ENCODE data around the gene EXOC2. TPM values are rescaled to one million over a fixed set of nuclear protein-coding genes. Genes with fewer than 3 reads are reported as not detected.

Gene EXOC2
- total RNA-seq, 1 donor from 2014 or later: 11.4 TPM

DNA sequence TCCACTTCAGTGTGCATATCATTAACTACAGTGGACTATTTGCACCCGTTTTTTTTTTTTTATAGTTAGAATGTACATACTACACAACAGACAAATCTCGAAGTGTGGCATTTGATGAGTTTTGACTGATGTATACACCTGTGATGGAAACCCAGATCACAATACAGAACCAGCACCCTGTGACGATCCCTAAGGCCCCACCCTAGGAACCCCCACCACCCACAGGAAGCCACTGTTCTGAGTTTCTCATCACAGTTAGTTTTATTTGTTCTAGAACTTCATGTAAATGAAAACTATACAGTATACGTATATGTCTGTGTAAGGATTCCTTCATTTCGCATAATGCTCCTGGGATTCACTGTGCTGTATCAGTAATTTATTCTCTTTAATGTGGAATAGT, 198.5 kb downstream of the EXOC2 start:
- TF ChIP-seq, protein P1, sequence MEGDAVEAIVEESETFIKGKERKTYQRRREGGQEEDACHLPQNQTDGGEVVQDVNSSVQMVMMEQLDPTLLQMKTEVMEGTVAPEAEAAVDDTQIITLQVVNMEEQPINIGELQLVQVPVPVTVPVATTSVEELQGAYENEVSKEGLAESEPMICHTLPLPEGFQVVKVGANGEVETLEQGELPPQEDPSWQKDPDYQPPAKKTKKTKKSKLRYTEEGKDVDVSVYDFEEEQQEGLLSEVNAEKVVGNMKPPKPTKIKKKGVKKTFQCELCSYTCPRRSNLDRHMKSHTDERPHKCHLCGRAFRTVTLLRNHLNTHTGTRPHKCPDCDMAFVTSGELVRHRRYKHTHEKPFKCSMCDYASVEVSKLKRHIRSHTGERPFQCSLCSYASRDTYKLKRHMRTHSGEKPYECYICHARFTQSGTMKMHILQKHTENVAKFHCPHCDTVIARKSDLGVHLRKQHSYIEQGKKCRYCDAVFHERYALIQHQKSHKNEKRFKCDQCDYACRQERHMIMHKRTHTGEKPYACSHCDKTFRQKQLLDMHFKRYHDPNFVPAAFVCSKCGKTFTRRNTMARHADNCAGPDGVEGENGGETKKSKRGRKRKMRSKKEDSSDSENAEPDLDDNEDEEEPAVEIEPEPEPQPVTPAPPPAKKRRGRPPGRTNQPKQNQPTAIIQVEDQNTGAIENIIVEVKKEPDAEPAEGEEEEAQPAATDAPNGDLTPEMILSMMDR (IDR thresholded peaks at IDR 0.05): no peak
- Histone ChIP-seq H3K27ac (no peak overlapping the region), H3K9me3 (no peaks in the 10 kb centered on the region), H3K27me3 (no peaks in the 10 kb centered on the region), H3K4me3 (no peak overlapping the region), H3K36me3 (peaks cover 6 to 40% of the 10 kb centered on the region in 2 donors), H3K4me1 (no peaks in the 10 kb centered on the region)
- intact Hi-C loops (cut with DNase I): no loop called here
- no peak for DNase-seq (ENCODE audit: low spot score in 2 of 2)

DNA sequence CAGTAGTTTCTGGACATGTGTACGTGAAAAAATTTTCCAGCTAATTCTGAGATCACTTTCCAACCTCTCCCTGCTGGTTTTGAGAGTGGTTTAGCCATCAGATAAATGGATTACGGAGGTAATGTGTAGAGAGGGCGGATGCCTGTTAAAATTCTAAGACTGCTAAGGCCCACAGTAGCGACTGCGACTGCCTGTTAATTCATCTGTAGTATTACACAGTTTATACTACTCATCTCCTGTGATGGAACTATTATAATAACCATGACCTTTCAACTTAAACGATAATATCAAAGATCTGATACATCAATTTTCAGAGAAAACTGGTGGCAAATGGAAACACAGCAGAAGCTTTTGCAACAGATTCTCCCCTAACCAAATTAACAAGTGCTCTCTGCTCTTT, 199.1 kb downstream of the EXOC2 start:
- no peaks in the 10 kb centered on the region for H3K27me3 ChIP-seq
- intact Hi-C loops (cut with DNase I): no loop called here
- H3K36me3 ChIP-seq: peaks cover 6 to 44% of the 10 kb centered on the region in 2 donors
- no peaks in the 10 kb centered on the region for H3K4me1 ChIP-seq
- no peak overlapping the region for H3K4me3 ChIP-seq
- no peaks in the 10 kb centered on the region for H3K9me3 ChIP-seq
- DNase-seq (ENCODE audit: low spot score in 2 of 2): no peak
- TF ChIP-seq, protein P1 (IDR thresholded peaks at IDR 0.05): no peak
- H3K27ac ChIP-seq: no peak overlapping the region

DNA sequence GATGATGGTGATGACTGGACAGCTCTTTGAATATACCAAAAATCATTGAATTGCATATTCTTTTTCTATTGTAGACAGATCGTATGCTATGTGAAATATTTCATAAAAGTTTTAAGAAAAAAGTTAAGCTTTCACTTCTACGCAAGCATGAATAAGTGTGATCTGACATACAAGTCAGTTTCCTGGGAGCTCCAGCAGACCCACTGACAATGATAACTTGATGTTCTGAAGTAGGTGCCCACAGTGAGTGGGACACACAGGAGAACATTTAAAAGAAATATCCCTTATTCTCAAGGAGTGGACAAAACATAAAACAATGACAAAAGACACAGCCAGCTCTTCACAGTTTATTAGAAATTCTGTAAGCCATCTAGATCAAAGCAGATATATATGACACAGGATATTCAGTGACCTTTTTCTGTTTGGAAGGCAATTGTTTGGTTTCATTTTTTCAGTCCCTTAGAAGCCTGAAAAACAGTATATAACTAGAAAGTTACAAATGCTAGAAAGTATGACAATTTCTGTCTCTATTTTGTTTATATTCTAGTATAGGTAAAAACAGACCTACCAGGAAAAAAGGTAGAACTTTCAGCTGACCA, 200.0 kb downstream of the EXOC2 start:
- H3K27ac ChIP-seq: no peak overlapping the region
- no peak for DNase-seq (ENCODE audit: low spot score in 2 of 2)
- TF ChIP-seq, protein P1 (IDR thresholded peaks at IDR 0.05): no peak
- H3K36me3 ChIP-seq: peaks cover 10 to 53% of the 10 kb centered on the region in 2 donors
- no peaks in the 10 kb centered on the region for H3K9me3 ChIP-seq
- H3K4me3 ChIP-seq: no peak overlapping the region
- H3K27me3 ChIP-seq: no peaks in the 10 kb centered on the region
- no peaks in the 10 kb centered on the region for H3K4me1 ChIP-seq
- intact Hi-C loops (cut with DNase I): no loop called here

DNA sequence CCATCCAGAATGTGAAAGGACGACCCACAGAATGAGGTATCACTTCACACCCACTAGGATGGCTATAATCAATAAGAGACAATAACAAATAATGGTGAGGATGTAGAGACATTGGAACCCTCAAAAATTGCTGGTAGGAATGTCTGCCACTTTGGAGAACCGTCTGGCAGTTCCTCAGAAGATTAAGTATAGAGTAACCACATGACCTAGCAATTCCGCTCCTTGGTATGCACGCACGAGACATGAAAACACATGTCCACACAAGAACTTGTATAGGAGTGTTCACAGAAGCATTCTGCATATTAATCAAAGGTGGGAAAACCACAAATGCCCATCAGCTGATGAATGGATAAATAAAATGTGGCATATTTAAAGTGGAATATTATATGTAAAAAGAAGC, 200.8 kb downstream of the EXOC2 start:
- peaks cover 11 to 55% of the 10 kb centered on the region in 2 donors for H3K36me3 ChIP-seq

DNA sequence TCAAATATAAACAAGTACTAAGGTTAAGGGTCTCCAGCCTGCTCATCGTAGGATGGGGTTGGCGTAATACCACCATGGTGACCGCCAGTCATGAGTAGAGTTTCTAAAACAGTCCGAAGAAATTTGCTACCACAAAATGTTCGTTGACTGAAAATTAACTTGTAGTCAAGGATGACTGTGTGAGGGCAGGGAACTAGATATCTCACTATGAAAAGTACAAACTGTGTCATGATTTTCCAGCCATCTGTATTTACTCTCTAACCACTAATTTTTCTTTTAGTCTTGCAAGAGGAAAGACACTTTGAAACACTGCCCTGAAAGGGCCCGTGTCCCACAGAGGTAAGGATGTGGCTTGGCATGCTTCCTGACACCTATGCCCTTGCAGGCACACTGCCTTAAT, 201.7 kb downstream of the EXOC2 start:
- H3K27me3 ChIP-seq: no peaks in the 10 kb centered on the region
- no peaks in the 10 kb centered on the region for H3K4me1 ChIP-seq
- no peak overlapping the region for H3K27ac ChIP-seq
- intact Hi-C loops (cut with DNase I): no loop called here
- H3K36me3 ChIP-seq: peaks cover 19 to 55% of the 10 kb centered on the region in 2 donors
- H3K4me3 ChIP-seq: no peak overlapping the region
- H3K9me3 ChIP-seq: no peaks in the 10 kb centered on the region
- TF ChIP-seq, protein P1 (IDR thresholded peaks at IDR 0.05): no peak
- no peak for DNase-seq (ENCODE audit: low spot score in 2 of 2)

More for the DNA sequence above, 200.8 kb downstream of the EXOC2 start:
- Histone ChIP-seq H3K4me3 (no peak overlapping the region), H3K4me1 (no peaks in the 10 kb centered on the region), H3K9me3 (no peaks in the 10 kb centered on the region), H3K27me3 (no peaks in the 10 kb centered on the region), H3K27ac (no peak overlapping the region)
- DNase-seq (ENCODE audit: low spot score in 2 of 2): no peak
- TF ChIP-seq, protein P1 (IDR thresholded peaks at IDR 0.05): no peak
- intact Hi-C loops (cut with DNase I): no loop called here
